Loucy (cell line): Measurements from ENCODE around the gene C12orf76.
A peak's percentile ranks its signal among the peaks of the same experiment; 100 is the strongest.

ENCODE experiments used
- H2AFZ ChIP-seq: fragments of 200-600 bp; sonication (generic); 2 replicates; pipeline ENCODE4 v1.6.0; 2016; ENCODE audit warnings: antibody characterized with exemption, mild to moderate bottlenecking, low read length, moderate library complexity
- H3F3A ChIP-seq: fragments of 200-600 bp; 2 replicates; pipeline ENCODE4 v1.6.0; 2016; ENCODE audit warnings: antibody characterized with exemption, low read depth, mild to moderate bottlenecking
- H3K27me3 ChIP-seq: fragments of 200-600 bp; sonication (generic); 2 replicates; pipeline ENCODE4 v1.6.1; 2014; ENCODE audit warnings: low read length, mild to moderate bottlenecking; ENCODE audit not compliant: insufficient read depth, poor library complexity, severe bottlenecking
- H3K36me3 ChIP-seq: fragments of 200-600 bp; sonication (generic); 2 replicates; pipeline ENCODE4 v1.6.1; 2016; ENCODE audit warnings: low read length; ENCODE audit not compliant: insufficient read depth
- H3K4me1 ChIP-seq: fragments of 200-600 bp; sonication (generic); 2 replicates; pipeline ENCODE4 v1.5.1; 2014; ENCODE audit warnings: low read length, mild to moderate bottlenecking; ENCODE audit not compliant: insufficient read depth, poor library complexity, severe bottlenecking
- H3K4me2 ChIP-seq: fragments of 200-600 bp; sonication (generic); 2 replicates; pipeline ENCODE4 v1.6.0; 2014; ENCODE audit warnings: antibody characterized with exemption, low read length, low read depth, mild to moderate bottlenecking; ENCODE audit not compliant: poor library complexity, severe bottlenecking
- H3K4me3 ChIP-seq: fragments of 200-600 bp; sonication (generic); 2 replicates; pipeline ENCODE4 v1.5.1; 2014; ENCODE audit warnings: low read length, mild to moderate bottlenecking, mixed read lengths; ENCODE audit not compliant: poor library complexity, severe bottlenecking
- H3K79me2 ChIP-seq: fragments of 200-600 bp; sonication (generic); 2 replicates; pipeline ENCODE4 v1.6.1; 2014; ENCODE audit warnings: low read length; ENCODE audit not compliant: insufficient read depth
- H3K9ac ChIP-seq: fragments of 200-600 bp; sonication (generic); 2 replicates; pipeline ENCODE4 v1.6.0; 2014; ENCODE audit warnings: mild to moderate bottlenecking, low read depth, low read length, moderate library complexity; ENCODE audit not compliant: poor library complexity, severe bottlenecking
- H3K9me2 ChIP-seq: fragments of 200-600 bp; sonication (generic); replicated peaks from 2 replicates; pipeline ENCODE4 v1.6.1; 2016; ENCODE audit warnings: low read depth, low read length, mixed read lengths
- H3K9me3 ChIP-seq: fragments of 200-600 bp; sonication (generic); 2 replicates; pipeline ENCODE4 v1.6.1; 2014; ENCODE audit warnings: mild to moderate bottlenecking, antibody characterized with exemption, low read length, low read depth; ENCODE audit not compliant: insufficient read depth
- H4K20me1 ChIP-seq: fragments of 200-600 bp; sonication (generic); 2 replicates; pipeline ENCODE4 v1.6.0; 2014; ENCODE audit warnings: antibody characterized with exemption, low read length, mild to moderate bottlenecking; ENCODE audit not compliant: insufficient read depth, poor library complexity, severe bottlenecking
- EZH2phosphoT487 ChIP-seq: fragments of 200-600 bp; IDR thresholded peaks from 2 replicates; pipeline ENCODE4 v1.6.1; 2018; ENCODE audit warnings: antibody characterized with exemption, mild to moderate bottlenecking, moderate library complexity, borderline replicate concordance
- TF ChIP-seq, protein P1 (sequence below): fragments of 200-600 bp; sonication (generic); conservative IDR thresholded peaks from 2 replicates; pipeline ENCODE4 v1.5.1; 2014; ENCODE audit warnings: mild to moderate bottlenecking, antibody characterized with exemption, low read length

Gene C12orf76

DNA sequence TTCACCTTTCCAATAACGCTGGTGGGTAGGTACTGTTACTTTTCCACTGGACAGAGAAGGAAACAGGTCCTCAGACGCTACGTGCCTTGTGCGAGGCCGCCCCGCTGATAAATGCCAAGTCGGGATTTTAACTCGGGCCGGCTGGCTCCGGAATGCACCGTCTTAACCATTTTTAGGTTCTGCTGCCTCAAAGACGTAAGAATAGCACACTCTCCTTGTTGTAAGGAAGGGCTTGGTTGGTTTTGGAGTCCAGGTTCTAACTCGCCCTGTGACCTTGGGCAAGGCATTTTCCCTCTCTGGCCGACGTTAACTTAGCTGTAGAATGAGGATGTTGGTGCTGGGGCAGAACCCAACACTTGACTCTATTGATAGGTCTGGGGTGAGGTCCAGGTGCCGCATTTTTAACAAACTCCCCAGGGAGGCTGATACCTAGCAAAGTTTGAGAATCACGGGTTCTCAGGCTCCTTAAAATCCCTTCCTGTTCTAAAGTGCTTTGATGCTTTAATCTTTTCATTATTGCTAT, 48.3 kb downstream of the C12orf76 start:
- Histone ChIP-seq H3K27me3 (no peaks in the 10 kb centered on the region), H2AFZ (0 out of 2 replicates have a peak overlapping the region, but pooled peaks have one; percentile 89), H4K20me1 (peaks cover 15% of the 10 kb centered on the region), H3K9me3 (no peaks in the 10 kb centered on the region), H3K4me3 (peak overlapping the region; percentile 91), H3F3A (no peaks in the 10 kb centered on the region), H3K9ac (peak overlapping the region; percentile 76), H3K36me3 (no peaks in the 10 kb centered on the region), H3K79me2 (peaks cover 54% of the 10 kb centered on the region), H3K4me2 (peak overlapping the region; percentile 88), H3K4me1 (peaks cover 35% of the 10 kb centered on the region), H3K9me2 (no peaks in the 10 kb centered on the region)
- TF ChIP-seq, protein P1, sequence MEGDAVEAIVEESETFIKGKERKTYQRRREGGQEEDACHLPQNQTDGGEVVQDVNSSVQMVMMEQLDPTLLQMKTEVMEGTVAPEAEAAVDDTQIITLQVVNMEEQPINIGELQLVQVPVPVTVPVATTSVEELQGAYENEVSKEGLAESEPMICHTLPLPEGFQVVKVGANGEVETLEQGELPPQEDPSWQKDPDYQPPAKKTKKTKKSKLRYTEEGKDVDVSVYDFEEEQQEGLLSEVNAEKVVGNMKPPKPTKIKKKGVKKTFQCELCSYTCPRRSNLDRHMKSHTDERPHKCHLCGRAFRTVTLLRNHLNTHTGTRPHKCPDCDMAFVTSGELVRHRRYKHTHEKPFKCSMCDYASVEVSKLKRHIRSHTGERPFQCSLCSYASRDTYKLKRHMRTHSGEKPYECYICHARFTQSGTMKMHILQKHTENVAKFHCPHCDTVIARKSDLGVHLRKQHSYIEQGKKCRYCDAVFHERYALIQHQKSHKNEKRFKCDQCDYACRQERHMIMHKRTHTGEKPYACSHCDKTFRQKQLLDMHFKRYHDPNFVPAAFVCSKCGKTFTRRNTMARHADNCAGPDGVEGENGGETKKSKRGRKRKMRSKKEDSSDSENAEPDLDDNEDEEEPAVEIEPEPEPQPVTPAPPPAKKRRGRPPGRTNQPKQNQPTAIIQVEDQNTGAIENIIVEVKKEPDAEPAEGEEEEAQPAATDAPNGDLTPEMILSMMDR, result no peak
- TF ChIP-seq EZH2phosphoT487, result no peak

DNA sequence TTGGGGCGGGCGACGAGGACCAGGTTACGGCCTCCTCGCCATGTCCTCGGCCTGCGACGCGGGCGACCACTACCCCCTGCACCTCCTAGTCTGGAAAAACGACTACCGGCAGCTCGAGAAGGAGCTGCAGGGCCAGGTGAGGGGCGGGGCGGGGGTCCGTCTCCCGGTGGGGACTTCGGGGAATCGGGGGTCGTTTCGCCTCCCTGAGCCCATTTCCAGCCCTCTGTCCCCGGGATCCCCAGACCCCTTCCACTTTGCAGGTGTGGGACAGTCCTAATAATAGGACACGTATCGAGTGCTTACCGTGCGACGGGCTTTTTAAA, 48.7 kb downstream of the C12orf76 start:
- Histone ChIP-seq H3K27me3 (no peaks in the 10 kb centered on the region), H4K20me1 (peaks cover 17% of the 10 kb centered on the region), H3K4me1 (peaks cover 36% of the 10 kb centered on the region), H3K79me2 (peaks cover 58% of the 10 kb centered on the region), H3K4me3 (peak overlapping the region; percentile 91), H3K36me3 (no peaks in the 10 kb centered on the region), H2AFZ (peak overlapping the region; percentile 89; the same call in 1 of the 2 replicates), H3K9ac (peak overlapping the region; percentile 76), H3F3A (no peaks in the 10 kb centered on the region), H3K4me2 (peak overlapping the region; percentile 88), H3K9me2 (no peaks in the 10 kb centered on the region), H3K9me3 (no peaks in the 10 kb centered on the region)
- TF ChIP-seq EZH2phosphoT487, result no peak
- TF ChIP-seq, protein P1, result no peak

GRCh38 chr12:109998904-109999648, 49.2 kb downstream of the C12orf76 start, which contains the start of gene ANKRD13A:
Gene ANKRD13A, plus strand, starts transcription at chr12:109999430. Its CDS starts 259 bp downstream, at chr12:109999689.
- Histone ChIP-seq H3K4me3 (peak within 1 kb of the TSS; percentile 91), H2AFZ (peak within 1 kb of the TSS; percentile 89), H4K20me1 (peaks cover 23% of the 10 kb centered on the region), H3K4me2 (peak within 1 kb of the TSS; percentile 88), H3K79me2 (peaks cover 63% of the 10 kb centered on the region), H3K36me3 (no peaks in the 10 kb centered on the region), H3K27me3 (no peaks in the 10 kb centered on the region), H3K4me1 (peaks cover 41% of the 10 kb centered on the region), H3K9ac (peak within 1 kb of the TSS; percentile 76), H3K9me3 (no peaks in the 10 kb centered on the region), H3K9me2 (no peaks in the 10 kb centered on the region), H3F3A (no peaks in the 10 kb centered on the region)
- TF ChIP-seq, protein P1, result no peak
- TF ChIP-seq EZH2phosphoT487, result no peak
